GM12878 (cell line): ENCODE results near the gene SSC4D. TPM values are rescaled to one million over a fixed set of nuclear protein-coding genes. Genes with fewer than 3 reads are reported as not detected.

Experiments
- ATAC-seq: fragments of 200-7000 bp; cut with Tn5 transposase; 3 replicates; pipeline ENCODE4 v1.9.1; 2020; ENCODE audit warnings: mild to moderate bottlenecking, moderate library complexity
- BruUV-seq: library from RNA; stranded (reverse); fragments of 400-500 nt; replicated peaks from 2 replicates; lab custom pipeline; 2021; lab: Mats Ljungman, UMichigan
- CTCF ChIA-PET: fragments of 300-600 bp; sonication (Branson Sonifier 250); formaldehyde crosslinking; extraction: SDS; loops from one replicate; lab custom pipeline; 2021; ENCODE audit warnings: inconsistent platforms; lab: Yijun Ruan, JAX
- POLR2A ChIA-PET: fragments of 350-600 bp; formaldehyde crosslinking; extraction: SDS; loops from one replicate; lab custom pipeline; 2021; ENCODE audit warnings: inconsistent platforms; lab: Charles Lee
- RAD21 ChIA-PET: fragments of 300-600 bp; sonication (Branson Sonifier 250); formaldehyde crosslinking; loops from one replicate; lab custom pipeline; 2023; ENCODE audit warnings: antibody characterized with exemption; ENCODE audit not compliant: unreplicated experiment; lab: Charles Lee
- SMC1A ChIA-PET: fragments of 300-600 bp; sonication (Branson Sonifier 250); formaldehyde crosslinking; loops from one replicate; lab custom pipeline; 2023; ENCODE audit not compliant: unreplicated experiment, uncharacterized antibody; lab: Charles Lee
- DNase-seq: peaks from one replicate; pipeline ENCODE4 v3.0.0-alpha.2; 2011; ENCODE audit warnings: low read depth, low spot score
- FAIRE-seq: peaks from 3 replicates; lab custom pipeline; 2011; peaks lifted over from hg19 to GRCh38; lab: Jason Lieb, UNC
- H2AFZ ChIP-seq: 2 replicates; pipeline ENCODE4 v1.6.0; 2011; ENCODE audit warnings: low read depth, low read length, control low read depth; ENCODE audit not compliant: control insufficient read depth
- H3K27ac ChIP-seq: 2 replicates; pipeline ENCODE4 v1.5.1; 2011; ENCODE audit warnings: control low read depth; ENCODE audit not compliant: control insufficient read depth, insufficient read depth
- H3K27me3 ChIP-seq, 2 experiments: replicated peaks in 1 of 2; 2 replicates each; pipeline versions ENCODE4 v1.6.0 to v1.6.1; 2011; ENCODE audit warnings: low read length in 1 of 2; ENCODE audit not compliant: control insufficient read depth in 2 of 2, insufficient read depth in 2 of 2
- H3K36me3 ChIP-seq, 2 experiments: 2 replicates each; pipeline ENCODE4 v1.5.1; 2011; ENCODE audit warnings: low read length in 1 of 2; ENCODE audit not compliant: control insufficient read depth in 2 of 2, insufficient read depth in 2 of 2
- H3K4me1 ChIP-seq: 2 replicates; pipeline ENCODE4 v1.6.1; 2011; ENCODE audit warnings: mild to moderate bottlenecking, low read length, moderate library complexity, mixed read lengths; ENCODE audit not compliant: control insufficient read depth, insufficient read depth
- H3K4me2 ChIP-seq: 2 replicates; pipeline ENCODE4 v1.6.0; 2011; ENCODE audit warnings: control low read depth; ENCODE audit not compliant: control insufficient read depth, insufficient read depth
- H3K4me3 ChIP-seq: fragments of 200-600 bp; sonication (generic); 2 replicates; pipeline ENCODE4 v1.5.1; 2016
- H3K79me2 ChIP-seq: 2 replicates; pipeline ENCODE4 v1.6.0; 2011; ENCODE audit warnings: low read length; ENCODE audit not compliant: control insufficient read depth, insufficient read depth
- H3K9ac ChIP-seq: 2 replicates; pipeline ENCODE4 v1.8.0; 2011; ENCODE audit warnings: low read length, control low read depth, mixed read lengths; ENCODE audit not compliant: control insufficient read depth, insufficient read depth
- H3K9me3 ChIP-seq: replicated peaks from 3 replicates; pipeline ENCODE4 v1.5.1; 2011; ENCODE audit warnings: mild to moderate bottlenecking, low read length; ENCODE audit not compliant: control insufficient read depth, insufficient read depth
- H4K20me1 ChIP-seq: 2 replicates; pipeline ENCODE4 v1.6.0; 2011; ENCODE audit not compliant: control insufficient read depth, insufficient read depth
- BACH1 ChIP-seq: fragments of 450-650 bp; IDR thresholded peaks from 2 replicates; pipeline ENCODE4 v1.6.1; 2017; ENCODE audit warnings: mild to moderate bottlenecking, borderline replicate concordance
- CBFB ChIP-seq: IDR thresholded peaks from 2 replicates; pipeline ENCODE4 v1.6.1; 2016; ENCODE audit warnings: antibody characterized with exemption, low read depth
- CEBPB ChIP-seq, 2 experiments: fragments of 150-350 bp in 1 of 2; IDR thresholded peaks; 2 replicates each; pipeline ENCODE4 v1.6.1; 2012 to 2014; ENCODE audit warnings: low read depth in 2 of 2, low read length in 2 of 2, borderline replicate concordance in 1 of 2, inconsistent platforms in 1 of 2
- FOXM1 ChIP-seq: IDR thresholded peaks from 2 replicates; pipeline ENCODE4 v1.6.1; 2012; ENCODE audit warnings: low read depth, mild to moderate bottlenecking, inconsistent platforms, low read length, moderate library complexity
- GABPA ChIP-seq: IDR thresholded peaks from 2 replicates; pipeline ENCODE4 v1.6.1; 2014; ENCODE audit warnings: antibody characterized with exemption, low read depth, mild to moderate bottlenecking, inconsistent platforms
- JUND ChIP-seq: IDR thresholded peaks from 2 replicates; pipeline ENCODE4 v1.6.1; 2012; ENCODE audit warnings: low read depth, mild to moderate bottlenecking, low read length, improper control_type of control experiment, moderate library complexity
- MTA3 ChIP-seq: IDR thresholded peaks from 2 replicates; pipeline ENCODE4 v1.6.1; 2012; ENCODE audit warnings: low read length, inconsistent platforms, borderline replicate concordance
- NFIC ChIP-seq: IDR thresholded peaks from 2 replicates; pipeline ENCODE4 v1.6.1; 2012; ENCODE audit warnings: low read depth, mild to moderate bottlenecking, inconsistent platforms, low read length, moderate library complexity
- POLR2AphosphoS5 ChIP-seq: IDR thresholded peaks from 2 replicates; pipeline ENCODE4 v1.6.1; 2011; ENCODE audit warnings: mild to moderate bottlenecking, low read length, inconsistent platforms
- SMC3 ChIP-seq: IDR thresholded peaks from 2 replicates; pipeline ENCODE4 v1.6.1; 2011; ENCODE audit warnings: low read length, improper control_type of control experiment, borderline replicate concordance
- SUPT20H ChIP-seq: IDR thresholded peaks from 2 replicates; pipeline ENCODE4 v1.6.1; 2011; ENCODE audit warnings: low read depth, mild to moderate bottlenecking, low read length, moderate library complexity, borderline replicate concordance; ENCODE audit not compliant: control insufficient read depth
- ZNF207 ChIP-seq: fragments of 450-650 bp; IDR thresholded peaks from 2 replicates; pipeline ENCODE4 v1.6.1; 2014; ENCODE audit warnings: antibody characterized with exemption, mild to moderate bottlenecking, borderline replicate concordance
- WGBS: methylation state at CpG from one replicate; pipeline ENCODE4 v1.1.6; 2016; ENCODE audit warnings: low lambda C conversion rate; ENCODE audit not compliant: insufficient replicate concordance, insufficient coverage; ENCODE audit errors: missing lambda C conversion rate; 5-methylcytosine and 5-hydroxymethylcytosine counted together
- in situ Hi-C: fragments of 300-500 bp; cut with MboI; formaldehyde crosslinking; loops from 9 replicates; pipeline ENCODE4 v1.14.3; 2018; ENCODE audit warnings: mixed read lengths
- intact Hi-C: fragments of 100-400 bp; cut with micrococcal nuclease; formaldehyde crosslinking; loops from one replicate; pipeline ENCODE4 v1.14.2; 2022; ENCODE audit not compliant: unreplicated experiment
- polyA plus RNA-seq, 11 experiments: library from polyadenylated mRNA; depleted of rRNA in 4 of 11; unstranded in 6 of 11; stranded (reverse) in 5 of 11; fragments of >200 nt; fragmentation: Nextera tagmentation in 4 of 11; fragmentation: Illumina TruSeq in 1 of 11; extraction: Ambion mirVana in 4 of 11; extraction: Trizol in 1 of 11; gene quantifications; 1 replicate in 1 of 11; 2 replicates in 10 of 11; pipeline versions ENCODE4 v1.2.1 to v1.2.3, GENCODE V29; 2011 to 2016; ENCODE audit warnings: inconsistent platforms in 2 of 11, missing spikeins in 2 of 11, low read depth in 1 of 11
- total RNA-seq, 4 experiments: library from RNA; depleted of rRNA in 3 of 4; stranded (reverse); fragments of >200 nt in 3 of 4; fragmentation: Illumina TruSeq in 1 of 4; extraction: Trizol in 1 of 4; gene quantifications; 2 replicates each; pipeline versions ENCODE4 v1.2.1 to v1.2.3, GENCODE V29; 2013 to 2021

Gene SSC4D
- total and polyA plus RNA-seq, 10 of the 15 experiments (the other 5 are each of a cell fraction or from before 2014, with no cell fraction given) = 0.08 to 0.79 (median 0.25) TPM; not detected in 1

DNA sequence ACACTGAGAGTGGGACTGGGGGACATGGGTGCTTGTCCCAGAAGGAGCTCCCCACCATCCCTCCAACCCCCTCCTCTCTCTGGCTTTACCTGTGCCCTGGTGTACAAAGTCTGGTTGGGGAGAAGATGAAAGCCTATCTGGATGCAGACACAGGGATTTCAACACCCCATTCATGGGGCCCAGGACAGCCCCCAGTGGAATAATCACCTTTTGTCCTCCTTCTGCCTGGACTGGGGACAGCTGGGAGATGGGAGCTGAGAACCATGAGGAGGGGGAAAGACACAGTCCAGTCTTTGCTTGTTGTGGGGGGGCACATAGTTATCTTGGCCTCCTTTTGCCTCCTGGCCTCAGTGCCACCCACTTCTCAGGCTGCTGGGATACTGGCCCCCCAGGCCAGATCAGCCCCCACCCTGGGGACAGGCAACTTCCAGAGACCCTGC lies 1.4 kb downstream of the SSC4D start:
- intact Hi-C loops = no loop called here
- no peak for DNase-seq
- Histone ChIP-seq H3K36me3 (no peaks in the 10 kb centered on the region), H3K4me1 (peaks cover 7% of the 10 kb centered on the region), H4K20me1 (no peaks in the 10 kb centered on the region), H3K27ac (no peak overlapping the region), H3K27me3 (no peaks in the 10 kb centered on the region), H2AFZ (no peak overlapping the region), H3K4me3 (no peak overlapping the region), H3K4me2 (no peak overlapping the region), H3K79me2 (no peaks in the 10 kb centered on the region), H3K9ac (no peak overlapping the region), H3K9me3 (no peaks in the 10 kb centered on the region)
- ChIA-PET RAD21 (interaction anchor here (0.6 kb wide), 1 partner anchor 96 kb away, joined by 3 read pairs; no protein-coding TSS in a partner anchor), POLR2A (no interaction called here), CTCF (no interaction called here), SMC1A (no interaction called here)
- no peak for ATAC-seq
- BruUV-seq = no TSS peak
- FAIRE-seq = no peak
- in situ Hi-C loops = no loop called here
- no peak for TF ChIP-seq SMC3
- TF ChIP-seq SUPT20H = no peak

DNA sequence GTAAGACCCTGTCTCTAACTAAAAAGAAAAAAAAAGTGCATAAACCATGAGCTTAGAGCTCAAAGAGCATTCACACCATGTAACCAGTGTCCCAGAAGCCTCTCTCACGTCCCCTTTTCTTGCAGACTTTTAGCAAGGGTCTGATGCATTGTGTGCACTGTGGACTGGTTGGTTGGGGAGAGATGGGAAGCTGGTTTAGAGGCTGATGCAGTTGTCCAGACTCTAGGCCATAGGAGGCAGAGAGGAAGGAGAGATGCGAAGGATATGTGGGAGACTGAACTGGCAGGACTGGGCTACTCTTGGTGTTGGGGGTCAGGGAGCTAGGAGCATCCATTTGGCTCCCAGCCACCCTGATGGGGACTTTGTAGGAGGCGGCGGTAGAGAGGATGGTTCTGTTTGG lies 1.8 kb downstream of the SSC4D start:
- ChIA-PET POLR2A (no interaction called here), SMC1A (no interaction called here)
- in situ Hi-C loops = no loop called here
- Histone ChIP-seq H3K4me3 (no peak overlapping the region), H3K79me2 (no peaks in the 10 kb centered on the region), H3K36me3 (no peaks in the 10 kb centered on the region), H3K4me2 (no peak overlapping the region), H3K27me3 (no peaks in the 10 kb centered on the region)
- no TSS peak for BruUV-seq
- ATAC-seq = no peak
- TF ChIP-seq CBFB (no peak), CEBPB (IDR thresholded peaks at IDR 0.05; ENCODE audit: borderline replicate concordance in 1 of 2, low read depth in 2 of 2, low read length in 2 of 2) (no peak), MTA3 (no peak), FOXM1 (no peak), BACH1 (no peak), POLR2AphosphoS5 (no peak), ZNF207 (no peak), NFIC (no peak), JUND (no peak), GABPA (no peak)
- TF ChIP-seq, all 136 proteins: peak for 0
- H3K27ac ChIP-seq = no peak overlapping the region
- no peak overlapping the region for H3K9ac ChIP-seq
- no peak overlapping the region for H2AFZ ChIP-seq
- no peak for DNase-seq
- RAD21 ChIA-PET = interaction anchor here (0.6 kb wide), 1 partner anchor 96 kb away, joined by 3 read pairs; no protein-coding TSS in a partner anchor
- no peaks in the 10 kb centered on the region for H4K20me1 ChIP-seq
- intact Hi-C loops = no loop called here
- H3K9me3 ChIP-seq = no peaks in the 10 kb centered on the region
- FAIRE-seq = no peak
- H3K4me1 ChIP-seq = peaks cover 7% of the 10 kb centered on the region
- 42% methylated on average over 4 of the region's 4 CpGs for WGBS
- CTCF ChIA-PET = no interaction called here
